GM18517 (cell line): ENCODE measurements around the gene TWNK.
"Not testable (repeated sequence)": the region's sequence is repeated elsewhere in the genome, so short reads cannot be mapped to it uniquely, and the experiment has no call there.

Source experiments
- ATAC-seq: cut with Tn5 transposase; IDR thresholded peaks from one replicate; pipeline ENCODE4 v1.9.1; 2021; ENCODE audit warnings: mild to moderate bottlenecking, moderate library complexity; ENCODE audit not compliant: unreplicated experiment

The TWNK gene

GRCh38 chr10:100972904-100973535 lies 14.3 kb upstream of the TWNK start:
- ATAC-seq, result no peak

GRCh38 chr10:100975397-100975796 lies 11.9 kb upstream of the TWNK start:
- not testable (repeated sequence) for ATAC-seq

- ATAC-seq, result no peak
Measured at GRCh38 chr10:100976906-100977305, 10.4 kb upstream of the TWNK start.

- ATAC-seq, result no peak
Measured at GRCh38 chr10:100977436-100977835, 9.9 kb upstream of the TWNK start.

GRCh38 chr10:100978121-100978900 lies 9.0 kb upstream of the TWNK start:
- ATAC-seq, result no peak

- ATAC-seq, result no peak
Measured at GRCh38 chr10:100978901-100979195, 8.5 kb upstream of the TWNK start.

- ATAC-seq, result no peak
Measured at GRCh38 chr10:100979791-100980272, 7.5 kb upstream of the TWNK start.

- ATAC-seq, result no peak
Measured at GRCh38 chr10:100980311-100980710, 7.0 kb upstream of the TWNK start.

- ATAC-seq, result no peak
Measured at GRCh38 chr10:100980711-100981110, 6.6 kb upstream of the TWNK start.

GRCh38 chr10:100981178-100981772 lies 6.1 kb upstream of the TWNK start:
- no peak for ATAC-seq

- ATAC-seq, result no peak
Measured at GRCh38 chr10:100982916-100983830, 4.2 kb upstream of the TWNK start.

GRCh38 chr10:100983868-100984671 lies 3.3 kb upstream of the TWNK start:
- no peak for ATAC-seq

- no peak for ATAC-seq
Measured at GRCh38 chr10:100984672-100985177, 2.6 kb upstream of the TWNK start.

GRCh38 chr10:100985336-100985735 lies 2.0 kb upstream of the TWNK start:
- no peak for ATAC-seq

GRCh38 chr10:100986623-100986951 lies 756 bp upstream of the TWNK start:
- no peak for ATAC-seq

- ATAC-seq, result no peak
Measured at GRCh38 chr10:100987685-100988049, 324 bp downstream of the TWNK start.

- ATAC-seq, result no peak
Measured at GRCh38 chr10:100988166-100988565, 823 bp downstream of the TWNK start.

- ATAC-seq, result no peak
Measured at GRCh38 chr10:100989088-100989487, 1.7 kb downstream of the TWNK start.

GRCh38 chr10:100993986-100994708 lies 6.8 kb downstream of the TWNK start:
- no peak for ATAC-seq

GRCh38 chr10:100995181-100995580 lies 7.8 kb downstream of the TWNK start:
- no peak for ATAC-seq
